H1 (cell line): ENCODE measurements around the gene PRR23E. TPM values are rescaled to one million over a fixed set of nuclear protein-coding genes. Genes with fewer than 3 reads are reported as not detected.

ENCODE experiments used
- GTF2F1 ChIP-seq: IDR thresholded peaks from 2 replicates; pipeline ENCODE4 v1.6.1; 2012; ENCODE audit warnings: low read depth, low read length, improper control_type of control experiment, borderline replicate concordance
- polyA plus RNA-seq, 7 experiments: library from polyadenylated mRNA; depleted of rRNA in 3 of 7; stranded (reverse) in 5 of 7; unstranded in 2 of 7; fragments of >200 nt in 5 of 7; fragments of 200-250 nt in 2 of 7; gene quantifications; 1 replicate in 5 of 7; 2 replicates in 1 of 7; 4 replicates in 1 of 7; pipeline versions ENCODE4 v1.2.1 to v1.2.3, GENCODE V29; 2011 to 2013; ENCODE audit warnings: missing spikeins in 2 of 7, mixed read lengths in 2 of 7
- total RNA-seq: library from RNA; stranded (reverse); fragmentation: NEBNext Ultra II Directional; extraction: Animal tissue kit (Norgen Biotek cat#: 25700); gene quantifications from 2 replicates; pipeline ENCODE4 v1.2.1, GENCODE V29; 2021

Gene PRR23E
- total and polyA plus RNA-seq, 2 of the 8 experiments (the other 6 are each of a cell fraction or from before 2014, with no cell fraction given): not detected

DNA sequence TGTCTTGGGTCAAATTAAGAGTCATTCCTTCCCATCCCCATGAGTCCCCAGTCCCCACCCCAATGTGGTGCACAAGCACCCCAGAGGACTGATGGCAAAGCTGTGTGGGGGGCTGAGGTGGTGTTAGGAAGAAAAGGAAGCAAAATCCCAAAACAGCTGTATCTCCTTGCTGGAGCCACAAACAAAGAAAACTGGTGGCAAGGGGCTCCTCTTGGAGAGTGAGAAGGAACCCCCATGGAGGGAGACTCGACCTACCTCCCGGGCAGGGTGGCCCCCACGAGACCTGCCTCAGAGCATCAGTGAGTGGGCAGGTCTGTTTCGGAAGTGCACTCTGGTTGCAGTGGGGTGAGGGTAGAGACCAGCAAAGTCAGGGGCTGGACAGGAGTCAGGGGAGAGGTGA lies 29.2 kb downstream of the PRR23E start (continued):
- TF ChIP-seq GTF2F1: no peak
